ENCODE measurements around the gene CDKN2D.

Gene CDKN2D

GRCh38 chr19:10553943-10554381, 14.8 kb downstream of the CDKN2D start:
- Histone ChIP-seq H3K27me3 (ENCODE audit: insufficient read depth, low read length) (no peaks in the 10 kb centered on the region), H3K9me3 (ENCODE audit: low read length) (no peaks in the 10 kb centered on the region), H4K20me1 (ENCODE audit: insufficient read depth, low read length) (no peaks in the 10 kb centered on the region), H2AFZ (ENCODE audit: low read length) (no peak overlapping the region), H3K9me2 (ENCODE audit: low read depth, low read length) (no peaks in the 10 kb centered on the region), H3K4me3 (ENCODE audit: low read depth, low read length, poor library complexity, severe bottlenecking) (no peak overlapping the region), H3K4me2 (ENCODE audit: low read length) (peak overlapping the region; percentile 50), H3F3A (ENCODE audit: insufficient read depth, low read length) (peaks cover 12% of the 10 kb centered on the region; the same call in 1 of the 2 replicates), H3K4me1 (ENCODE audit: insufficient read depth, low read length, severe bottlenecking) (peaks cover 42% of the 10 kb centered on the region), H3K9ac (ENCODE audit: low read length) (peak overlapping the region; percentile 59), H3K27ac (ENCODE audit: low read depth, low read length, poor library complexity, severe bottlenecking) (peak overlapping the region; percentile 97), H3K79me2 (ENCODE audit: insufficient read depth, low read length) (no peaks in the 10 kb centered on the region), H3K36me3 (ENCODE audit: insufficient read depth, low read length) (peaks cover 83% of the 10 kb centered on the region)
- TF ChIP-seq EZH2 (IDR thresholded peaks at IDR 0.05; ENCODE audit: borderline replicate concordance, low read length) = no peak
- TF ChIP-seq, protein P1, sequence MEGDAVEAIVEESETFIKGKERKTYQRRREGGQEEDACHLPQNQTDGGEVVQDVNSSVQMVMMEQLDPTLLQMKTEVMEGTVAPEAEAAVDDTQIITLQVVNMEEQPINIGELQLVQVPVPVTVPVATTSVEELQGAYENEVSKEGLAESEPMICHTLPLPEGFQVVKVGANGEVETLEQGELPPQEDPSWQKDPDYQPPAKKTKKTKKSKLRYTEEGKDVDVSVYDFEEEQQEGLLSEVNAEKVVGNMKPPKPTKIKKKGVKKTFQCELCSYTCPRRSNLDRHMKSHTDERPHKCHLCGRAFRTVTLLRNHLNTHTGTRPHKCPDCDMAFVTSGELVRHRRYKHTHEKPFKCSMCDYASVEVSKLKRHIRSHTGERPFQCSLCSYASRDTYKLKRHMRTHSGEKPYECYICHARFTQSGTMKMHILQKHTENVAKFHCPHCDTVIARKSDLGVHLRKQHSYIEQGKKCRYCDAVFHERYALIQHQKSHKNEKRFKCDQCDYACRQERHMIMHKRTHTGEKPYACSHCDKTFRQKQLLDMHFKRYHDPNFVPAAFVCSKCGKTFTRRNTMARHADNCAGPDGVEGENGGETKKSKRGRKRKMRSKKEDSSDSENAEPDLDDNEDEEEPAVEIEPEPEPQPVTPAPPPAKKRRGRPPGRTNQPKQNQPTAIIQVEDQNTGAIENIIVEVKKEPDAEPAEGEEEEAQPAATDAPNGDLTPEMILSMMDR (IDR thresholded peaks at IDR 0.05; ENCODE audit: low read length) = no peak

DNA sequence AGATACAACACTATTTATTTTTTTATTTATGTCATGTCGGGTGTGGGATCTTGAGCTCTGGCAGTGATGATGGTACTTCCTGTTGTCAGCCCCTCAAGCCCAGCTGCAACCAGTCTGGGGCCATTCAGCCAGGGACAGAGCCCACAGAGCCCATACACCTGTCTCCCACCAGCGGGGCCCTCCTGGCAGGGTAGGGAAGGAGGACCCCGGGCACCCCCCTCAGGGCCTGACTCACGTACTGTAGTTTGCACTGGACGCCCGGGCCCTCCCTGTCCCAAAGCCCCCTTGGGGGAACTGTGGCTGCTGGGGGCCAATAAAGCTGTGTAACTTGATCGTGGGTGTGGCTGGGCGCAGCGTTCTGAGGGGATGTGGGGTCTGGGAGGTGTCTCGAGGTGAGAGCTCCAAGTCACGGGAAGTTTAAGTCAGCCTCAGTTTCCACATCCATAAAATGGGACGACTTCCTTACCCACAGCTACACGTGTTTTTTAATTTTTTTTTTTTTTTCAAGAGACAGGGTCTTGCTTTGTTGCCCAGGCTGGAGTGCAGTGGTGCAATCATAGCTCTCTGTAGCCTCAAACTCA, 15.6 kb downstream of the CDKN2D start:
- no peaks in the 10 kb centered on the region for H3K9me3 ChIP-seq (ENCODE audit: low read length)
- peaks cover 84% of the 10 kb centered on the region for H3K36me3 ChIP-seq (ENCODE audit: insufficient read depth, low read length)
- peak overlapping the region; percentile 97 for H3K27ac ChIP-seq (ENCODE audit: low read depth, low read length, poor library complexity, severe bottlenecking)
- H3K79me2 ChIP-seq (ENCODE audit: insufficient read depth, low read length) = no peaks in the 10 kb centered on the region
- peak overlapping the region; percentile 59; the same call in 1 of the 2 replicates for H3K9ac ChIP-seq (ENCODE audit: low read length)
- no peak overlapping the region for H2AFZ ChIP-seq (ENCODE audit: low read length)
- TF ChIP-seq, protein P1 (IDR thresholded peaks at IDR 0.05; ENCODE audit: low read length) = no peak
- TF ChIP-seq EZH2 (IDR thresholded peaks at IDR 0.05; ENCODE audit: borderline replicate concordance, low read length) = no peak
- H3K4me1 ChIP-seq (ENCODE audit: insufficient read depth, low read length, severe bottlenecking) = peaks cover 42% of the 10 kb centered on the region
- peaks cover 12% of the 10 kb centered on the region; the same call in 1 of the 2 replicates for H3F3A ChIP-seq (ENCODE audit: insufficient read depth, low read length)
- H3K4me3 ChIP-seq (ENCODE audit: low read depth, low read length, poor library complexity, severe bottlenecking) = no peak overlapping the region
- H3K9me2 ChIP-seq (ENCODE audit: low read depth, low read length) = no peaks in the 10 kb centered on the region
- H3K27me3 ChIP-seq (ENCODE audit: insufficient read depth, low read length) = no peaks in the 10 kb centered on the region
- H4K20me1 ChIP-seq (ENCODE audit: insufficient read depth, low read length) = no peaks in the 10 kb centered on the region
- H3K4me2 ChIP-seq (ENCODE audit: low read length) = peak overlapping the region; percentile 50; the same call in 1 of the 2 replicates

DNA sequence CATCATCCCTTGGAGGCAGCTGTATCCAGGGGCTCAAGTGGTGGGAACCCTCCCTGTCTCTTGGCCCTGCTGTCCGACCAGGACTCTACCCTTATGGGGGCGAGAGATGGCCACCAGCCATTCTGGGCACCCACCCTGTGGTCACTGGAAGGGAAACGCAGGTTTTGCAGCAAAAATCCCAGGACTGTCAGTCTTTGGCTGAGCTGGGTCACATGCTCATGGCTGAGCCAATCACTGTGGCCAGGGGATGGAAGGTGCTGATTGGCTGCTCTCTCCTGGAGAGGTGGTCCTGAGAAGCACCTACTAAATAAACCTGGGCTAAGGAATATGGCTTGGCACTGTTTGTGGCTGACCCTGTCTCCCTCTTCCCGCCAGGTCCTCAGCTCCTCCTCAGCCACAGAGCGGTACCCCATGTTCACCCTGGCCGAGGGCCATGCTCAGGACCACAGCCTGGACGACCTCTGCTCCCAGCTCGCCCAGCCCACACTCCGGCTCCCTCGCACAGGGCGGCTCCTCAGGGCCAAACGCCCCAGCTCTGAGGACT, 16.2 kb downstream of the CDKN2D start:
- Histone ChIP-seq H3K9me2 (ENCODE audit: low read depth, low read length) (no peaks in the 10 kb centered on the region), H3K36me3 (ENCODE audit: insufficient read depth, low read length) (peaks cover 80% of the 10 kb centered on the region), H2AFZ (ENCODE audit: low read length) (no peak overlapping the region), H3K4me2 (ENCODE audit: low read length) (0 out of 2 replicates have a peak overlapping the region, but pooled peaks have one; percentile 2), H3K9ac (ENCODE audit: low read length) (no peak overlapping the region; the same call in 1 of the 2 replicates), H4K20me1 (ENCODE audit: insufficient read depth, low read length) (no peaks in the 10 kb centered on the region), H3K4me3 (ENCODE audit: low read depth, low read length, poor library complexity, severe bottlenecking) (no peak overlapping the region), H3F3A (ENCODE audit: insufficient read depth, low read length) (peaks cover 12% of the 10 kb centered on the region; the same call in 1 of the 2 replicates), H3K9me3 (ENCODE audit: low read length) (no peaks in the 10 kb centered on the region), H3K79me2 (ENCODE audit: insufficient read depth, low read length) (no peaks in the 10 kb centered on the region), H3K4me1 (ENCODE audit: insufficient read depth, low read length, severe bottlenecking) (peaks cover 42% of the 10 kb centered on the region), H3K27ac (ENCODE audit: low read depth, low read length, poor library complexity, severe bottlenecking) (peak overlapping the region; percentile 97), H3K27me3 (ENCODE audit: insufficient read depth, low read length) (no peaks in the 10 kb centered on the region)
- no peak for TF ChIP-seq EZH2 (IDR thresholded peaks at IDR 0.05; ENCODE audit: borderline replicate concordance, low read length)
- TF ChIP-seq, protein P1 (IDR thresholded peaks at IDR 0.05; ENCODE audit: low read length) = no peak
